H9 (cell line): ENCODE data around the gene EHBP1L1. TPM values are rescaled to one million over a fixed set of nuclear protein-coding genes. Genes with fewer than 3 reads are reported as not detected.

ENCODE experiments used
- DNase-seq: peaks from one replicate; pipeline ENCODE4 v3.0.0-alpha.2; 2017
- H2AFZ ChIP-seq: one replicate; pipeline ENCODE4 v1.6.1; 2013; ENCODE audit warnings: mild to moderate bottlenecking, low read length, control low read depth, moderate library complexity
- H2AK5ac ChIP-seq: 2 replicates; pipeline ENCODE4 v1.6.1; 2013; ENCODE audit warnings: low read length, control low read depth, mixed read lengths; ENCODE audit not compliant: insufficient read length
- H2BK120ac ChIP-seq: one replicate; pipeline ENCODE4 v1.6.1; 2013; ENCODE audit warnings: low read depth, mild to moderate bottlenecking, low read length, control low read depth, inconsistent platforms; ENCODE audit not compliant: poor library complexity, severe bottlenecking
- H2BK12ac ChIP-seq: 2 replicates; pipeline ENCODE4 v1.6.1; 2013; ENCODE audit warnings: low read length, control low read depth, mixed read lengths, low read depth; ENCODE audit not compliant: insufficient read length
- H2BK15ac ChIP-seq: 2 replicates; pipeline ENCODE4 v1.6.1; 2013; ENCODE audit warnings: low read depth, low read length, control low read depth
- H2BK20ac ChIP-seq: one replicate; pipeline ENCODE4 v1.6.1; 2013; ENCODE audit warnings: low read depth, mild to moderate bottlenecking, low read length, control low read depth, inconsistent platforms; ENCODE audit not compliant: poor library complexity, severe bottlenecking
- H2BK5ac ChIP-seq: 2 replicates; pipeline ENCODE4 v1.6.1; 2013; ENCODE audit warnings: low read length, control low read depth, mixed read lengths; ENCODE audit not compliant: insufficient read length
- H3K14ac ChIP-seq: 2 replicates; pipeline ENCODE4 v1.6.1; 2013; ENCODE audit warnings: low read length, control low read depth; ENCODE audit not compliant: insufficient read depth
- H3K18ac ChIP-seq: 2 replicates; pipeline ENCODE4 v1.6.1; 2013; ENCODE audit warnings: low read depth, mild to moderate bottlenecking, mixed read lengths, low read length, control low read depth; ENCODE audit not compliant: insufficient read length
- H3K23ac ChIP-seq: 2 replicates; pipeline ENCODE4 v1.6.1; 2013; ENCODE audit warnings: low read length, control low read depth, mixed read lengths, low read depth; ENCODE audit not compliant: insufficient read length
- H3K23me2 ChIP-seq: 2 replicates; pipeline ENCODE4 v1.6.1; 2013; ENCODE audit warnings: low read depth, mild to moderate bottlenecking, mixed read lengths, low read length, control low read depth; ENCODE audit not compliant: insufficient read length, poor library complexity, severe bottlenecking
- H3K27ac ChIP-seq: 2 replicates; pipeline ENCODE4 v1.5.1; 2013; ENCODE audit warnings: low read length, control low read depth, mixed read lengths, low read depth; ENCODE audit not compliant: insufficient read length
- H3K27me3 ChIP-seq: 2 replicates; pipeline ENCODE4 v1.6.1; 2013; ENCODE audit warnings: low read length, control low read depth, inconsistent platforms; ENCODE audit not compliant: insufficient read depth
- H3K4ac ChIP-seq: 2 replicates; pipeline ENCODE4 v1.6.1; 2013; ENCODE audit warnings: low read depth, mild to moderate bottlenecking, control low read depth, inconsistent platforms, low read length, moderate library complexity
- H3K4me1 ChIP-seq: 2 replicates; pipeline ENCODE4 v1.6.1; 2013; ENCODE audit warnings: low read length, control low read depth, inconsistent platforms; ENCODE audit not compliant: insufficient read depth
- H3K4me2 ChIP-seq: 2 replicates; pipeline ENCODE4 v1.6.1; 2013; ENCODE audit warnings: low read length, control low read depth, mixed read lengths; ENCODE audit not compliant: insufficient read length, insufficient read depth
- H3K56ac ChIP-seq: 2 replicates; pipeline ENCODE4 v1.6.1; 2013; ENCODE audit warnings: low read depth, mild to moderate bottlenecking, mixed read lengths, low read length, control low read depth; ENCODE audit not compliant: insufficient read length
- H3K79me1 ChIP-seq: 2 replicates; pipeline ENCODE4 v1.6.1; 2013; ENCODE audit warnings: low read depth, mild to moderate bottlenecking, moderate library complexity, low read length, control low read depth, inconsistent platforms; ENCODE audit not compliant: insufficient read depth, poor library complexity, severe bottlenecking
- H3K79me2 ChIP-seq: 2 replicates; pipeline ENCODE4 v1.6.1; 2013; ENCODE audit warnings: low read length, control low read depth, inconsistent platforms; ENCODE audit not compliant: insufficient read depth
- H3K9ac ChIP-seq: 2 replicates; pipeline ENCODE4 v1.6.1; 2013; ENCODE audit warnings: low read length, control low read depth, mixed read lengths; ENCODE audit not compliant: insufficient read length; ENCODE audit errors: extremely low read depth
- H3K9me3 ChIP-seq: one replicate; pipeline ENCODE4 v1.6.1; 2013; ENCODE audit warnings: low read depth, low read length, inconsistent platforms; ENCODE audit not compliant: control insufficient read depth
- H3T11ph ChIP-seq: one replicate; pipeline ENCODE4 v1.6.1; 2013; ENCODE audit warnings: mild to moderate bottlenecking, low read length, control low read depth, inconsistent platforms
- H4K20me1 ChIP-seq: one replicate; pipeline ENCODE4 v1.6.1; 2013; ENCODE audit not compliant: control insufficient read depth, insufficient read length, insufficient read depth
- H4K5ac ChIP-seq: 2 replicates; pipeline ENCODE4 v1.6.1; 2013; ENCODE audit warnings: low read depth, mild to moderate bottlenecking, mixed read lengths, low read length, control low read depth; ENCODE audit not compliant: insufficient read length
- H4K8ac ChIP-seq: replicated peaks from 2 replicates; pipeline ENCODE4 v1.6.1; 2013; ENCODE audit warnings: low read length, control low read depth, mixed read lengths, low read depth; ENCODE audit not compliant: insufficient read length
- H4K91ac ChIP-seq: 2 replicates; pipeline ENCODE4 v1.6.1; 2013; ENCODE audit warnings: low read depth, mild to moderate bottlenecking, moderate library complexity, mixed read lengths, low read length, control low read depth; ENCODE audit not compliant: insufficient read length
- H3K27ac Mint-ChIP-seq, 3 experiments: 2 replicates in 2 of 3; 3 replicates in 1 of 3; pipeline ENCODE4 v1.8.0; 2020 to 2021; ENCODE audit warnings: mixed read lengths in 3 of 3, mild to moderate bottlenecking in 1 of 3, moderate library complexity in 1 of 3
- H3K27me3 Mint-ChIP-seq: 2 replicates; pipeline ENCODE4 v1.8.0; 2021; ENCODE audit warnings: low read depth, mild to moderate bottlenecking, moderate library complexity, mixed read lengths
- H3K36me3 Mint-ChIP-seq, 3 experiments: 2 replicates in 2 of 3; 3 replicates in 1 of 3; pipeline ENCODE4 v1.8.0; 2020 to 2021; ENCODE audit warnings: low read depth in 3 of 3, mixed read lengths in 3 of 3; ENCODE audit not compliant: insufficient read depth in 1 of 3
- H3K4me1 Mint-ChIP-seq, 2 experiments: 2 replicates each; pipeline ENCODE4 v1.8.0; 2020; ENCODE audit warnings: mixed read lengths in 2 of 2
- H3K4me3 Mint-ChIP-seq, 2 experiments: 2 replicates in 1 of 2; 3 replicates in 1 of 2; pipeline ENCODE4 v1.8.0; 2020 to 2021; ENCODE audit warnings: mild to moderate bottlenecking in 2 of 2, mixed read lengths in 2 of 2, moderate library complexity in 1 of 2
- H3K9me3 Mint-ChIP-seq, 2 experiments: 2 replicates in 1 of 2; 3 replicates in 1 of 2; pipeline ENCODE4 v1.8.0; 2020; ENCODE audit warnings: mild to moderate bottlenecking in 2 of 2, mixed read lengths in 2 of 2, moderate library complexity in 1 of 2
- WGBS: extraction: QIAGEN DNeasy Blood & Tissue Kit; methylation state at CpG from one replicate; pipeline ENCODE4 v1.1.7; 2013; ENCODE audit warnings: missing lambda C conversion rate, low lambda C conversion rate, mixed read lengths; ENCODE audit not compliant: insufficient read length; ENCODE audit errors: extremely low coverage; 5-methylcytosine and 5-hydroxymethylcytosine counted together
- total RNA-seq: library from RNA; stranded (reverse); gene quantifications from 2 replicates; pipeline ENCODE4 v1.2.1, GENCODE V29; 2021
- TF ChIP-seq, protein P1 (sequence below): fragments of 200-600 bp; sonication (generic); conservative IDR thresholded peaks from 3 replicates; pipeline ENCODE4 v1.8.0; 2021; ENCODE audit warnings: antibody characterized with exemption, mild to moderate bottlenecking

Gene EHBP1L1
- total RNA-seq, 1 experiment from 2014 or later, result 13.8 TPM

DNA sequence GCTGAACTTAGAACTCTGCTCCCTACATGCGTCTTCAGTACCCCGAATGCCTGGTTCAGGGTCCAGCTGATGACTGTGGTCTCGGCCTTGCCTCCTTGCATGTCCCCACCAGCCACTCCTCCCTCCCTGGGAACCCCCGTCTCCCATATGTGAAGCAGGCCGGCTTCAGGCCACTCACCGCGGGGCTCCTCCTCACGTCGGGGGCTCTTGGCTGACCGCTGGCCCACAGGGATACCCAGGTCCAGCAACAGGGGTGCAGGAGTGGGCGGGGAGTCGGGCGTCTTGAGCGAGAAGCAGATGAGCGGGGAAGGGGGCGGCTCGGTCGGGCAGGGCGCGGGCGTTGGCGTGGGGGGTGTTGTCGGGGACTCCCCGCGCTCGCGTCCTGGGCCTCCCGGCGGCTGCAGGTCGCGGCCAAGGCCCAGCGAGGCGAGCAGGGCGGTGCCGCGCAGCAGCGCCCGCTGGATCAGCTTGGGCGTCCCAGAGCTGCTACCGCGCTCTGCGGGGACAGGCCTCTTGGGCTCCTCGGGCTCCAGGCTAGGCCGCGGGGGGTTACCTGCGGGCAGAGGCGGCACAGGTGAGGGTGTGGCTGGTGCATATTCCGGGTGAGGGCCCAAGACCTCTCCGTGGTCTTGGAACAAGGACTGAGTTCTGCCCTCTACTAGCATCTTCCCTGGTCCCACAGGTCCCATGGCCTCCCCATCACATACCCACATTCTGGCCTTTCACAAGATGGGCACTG is 23.5 kb downstream of the EHBP1L1 start:
- H2BK120ac ChIP-seq, result no peak overlapping the region
- H4K91ac ChIP-seq, result no peak overlapping the region
- H3K4me2 ChIP-seq, result no peak overlapping the region
- Mint-ChIP-seq H3K36me3 (peaks cover 9 to 31% (median 19%) of the 10 kb centered on the region in 3 experiments), H3K9me3 (no peaks in the 10 kb centered on the region), H3K27ac (no peak overlapping the region), H3K27me3 (peaks cover 10% of the 10 kb centered on the region), H3K4me3 (no peak overlapping the region), H3K4me1 (peaks cover 0 to 3% of the 10 kb centered on the region in 2 experiments; a peak in 1 of 4 replicates)
- H3K79me1 ChIP-seq, result no peaks in the 10 kb centered on the region
- H3K4me1 ChIP-seq, result no peaks in the 10 kb centered on the region
- H3K79me2 ChIP-seq, result no peaks in the 10 kb centered on the region
- H2BK20ac ChIP-seq, result no peak overlapping the region
- no peak overlapping the region for H3K14ac ChIP-seq
- H2BK12ac ChIP-seq, result no peak overlapping the region
- no peaks in the 10 kb centered on the region for H3K9me3 ChIP-seq
- H2AK5ac ChIP-seq, result no peak overlapping the region
- TF ChIP-seq, protein P1, sequence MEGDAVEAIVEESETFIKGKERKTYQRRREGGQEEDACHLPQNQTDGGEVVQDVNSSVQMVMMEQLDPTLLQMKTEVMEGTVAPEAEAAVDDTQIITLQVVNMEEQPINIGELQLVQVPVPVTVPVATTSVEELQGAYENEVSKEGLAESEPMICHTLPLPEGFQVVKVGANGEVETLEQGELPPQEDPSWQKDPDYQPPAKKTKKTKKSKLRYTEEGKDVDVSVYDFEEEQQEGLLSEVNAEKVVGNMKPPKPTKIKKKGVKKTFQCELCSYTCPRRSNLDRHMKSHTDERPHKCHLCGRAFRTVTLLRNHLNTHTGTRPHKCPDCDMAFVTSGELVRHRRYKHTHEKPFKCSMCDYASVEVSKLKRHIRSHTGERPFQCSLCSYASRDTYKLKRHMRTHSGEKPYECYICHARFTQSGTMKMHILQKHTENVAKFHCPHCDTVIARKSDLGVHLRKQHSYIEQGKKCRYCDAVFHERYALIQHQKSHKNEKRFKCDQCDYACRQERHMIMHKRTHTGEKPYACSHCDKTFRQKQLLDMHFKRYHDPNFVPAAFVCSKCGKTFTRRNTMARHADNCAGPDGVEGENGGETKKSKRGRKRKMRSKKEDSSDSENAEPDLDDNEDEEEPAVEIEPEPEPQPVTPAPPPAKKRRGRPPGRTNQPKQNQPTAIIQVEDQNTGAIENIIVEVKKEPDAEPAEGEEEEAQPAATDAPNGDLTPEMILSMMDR, result no peak
- no peak overlapping the region for H2BK15ac ChIP-seq
- H3K27me3 ChIP-seq, result no peaks in the 10 kb centered on the region; the same call in 1 of the 2 replicates
- H3K56ac ChIP-seq, result no peak overlapping the region
- no peaks in the 10 kb centered on the region for H3K23me2 ChIP-seq
- no peak overlapping the region for H3K23ac ChIP-seq
- H4K8ac ChIP-seq, result no peak overlapping the region
- H4K5ac ChIP-seq, result no peak overlapping the region
- no peaks in the 10 kb centered on the region for H4K20me1 ChIP-seq
- H3T11ph ChIP-seq, result no peak overlapping the region
- H3K9ac ChIP-seq, result no peak overlapping the region
- H3K27ac ChIP-seq, result no peak overlapping the region
- WGBS, result no CpG with 5 or more reads among the region's 49 CpGs
- DNase-seq, result no peak
- no peak overlapping the region for H2AFZ ChIP-seq
- H2BK5ac ChIP-seq, result no peak overlapping the region
- no peak overlapping the region for H3K18ac ChIP-seq
- no peak overlapping the region for H3K4ac ChIP-seq
